Measurements from ENCODE around the gene MMRN2. TPM values are rescaled to one million over a fixed set of nuclear protein-coding genes. Genes with fewer than 3 reads are reported as not detected.

The MMRN2 gene
- total RNA-seq, 2 experiments from 2014 or later = not detected

GRCh38 chr10:86898511-86898910 lies 58.9 kb downstream of the MMRN2 start:
- Histone ChIP-seq H3K4me3 (ENCODE audit: low read depth, low read length, poor library complexity, severe bottlenecking) (no peak overlapping the region), H4K20me1 (ENCODE audit: insufficient read depth, low read length) (no peaks in the 10 kb centered on the region), H3K4me2 (ENCODE audit: low read length) (no peak overlapping the region), H3K79me2 (ENCODE audit: insufficient read depth, low read depth, low read length) (no peaks in the 10 kb centered on the region), H3K4me1 (ENCODE audit: insufficient read depth, low read length, poor library complexity, severe bottlenecking) (no peaks in the 10 kb centered on the region), H3K27ac (ENCODE audit: low read depth, low read length, poor library complexity, severe bottlenecking) (no peak overlapping the region), H3K9me2 (ENCODE audit: insufficient read depth, low read length) (no peaks in the 10 kb centered on the region), H3K36me3 (ENCODE audit: insufficient read depth, low read length) (no peaks in the 10 kb centered on the region), H3K9me3 (ENCODE audit: low read length) (no peaks in the 10 kb centered on the region), H2AFZ (ENCODE audit: low read length) (no peak overlapping the region)
- BruUV-seq (replicated peaks) = no TSS peak
- DNase-seq (ENCODE audit: low spot score) = no peak
- ChIA-PET POLR2A (no interaction called here), CTCF (ENCODE audit: unreplicated experiment) (no interaction called here)
- TF ChIP-seq, protein P1, sequence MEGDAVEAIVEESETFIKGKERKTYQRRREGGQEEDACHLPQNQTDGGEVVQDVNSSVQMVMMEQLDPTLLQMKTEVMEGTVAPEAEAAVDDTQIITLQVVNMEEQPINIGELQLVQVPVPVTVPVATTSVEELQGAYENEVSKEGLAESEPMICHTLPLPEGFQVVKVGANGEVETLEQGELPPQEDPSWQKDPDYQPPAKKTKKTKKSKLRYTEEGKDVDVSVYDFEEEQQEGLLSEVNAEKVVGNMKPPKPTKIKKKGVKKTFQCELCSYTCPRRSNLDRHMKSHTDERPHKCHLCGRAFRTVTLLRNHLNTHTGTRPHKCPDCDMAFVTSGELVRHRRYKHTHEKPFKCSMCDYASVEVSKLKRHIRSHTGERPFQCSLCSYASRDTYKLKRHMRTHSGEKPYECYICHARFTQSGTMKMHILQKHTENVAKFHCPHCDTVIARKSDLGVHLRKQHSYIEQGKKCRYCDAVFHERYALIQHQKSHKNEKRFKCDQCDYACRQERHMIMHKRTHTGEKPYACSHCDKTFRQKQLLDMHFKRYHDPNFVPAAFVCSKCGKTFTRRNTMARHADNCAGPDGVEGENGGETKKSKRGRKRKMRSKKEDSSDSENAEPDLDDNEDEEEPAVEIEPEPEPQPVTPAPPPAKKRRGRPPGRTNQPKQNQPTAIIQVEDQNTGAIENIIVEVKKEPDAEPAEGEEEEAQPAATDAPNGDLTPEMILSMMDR (conservative IDR thresholded peaks at IDR 0.05; ENCODE audit: low read length) = no peak
- TF ChIP-seq EZH2phosphoT487 (IDR thresholded peaks at IDR 0.05; ENCODE audit: borderline replicate concordance, low read depth, low read length) = no peak
- intact Hi-C loops (cut with micrococcal nuclease; ENCODE audit: unreplicated experiment) = loop anchor here (2.0 kb wide), 1 partner anchor 210 kb away; no protein-coding TSS in a partner anchor

GRCh38 chr10:86889997-86890396 lies 67.4 kb downstream of the MMRN2 start:
- H3K27ac ChIP-seq (ENCODE audit: low read depth, low read length, poor library complexity, severe bottlenecking) = no peak overlapping the region
- intact Hi-C loops (cut with micrococcal nuclease; ENCODE audit: unreplicated experiment) = no loop called here
- H3K4me1 ChIP-seq (ENCODE audit: insufficient read depth, low read length, poor library complexity, severe bottlenecking) = peaks cover 3% of the 10 kb centered on the region
- DNase-seq (ENCODE audit: low spot score) = no peak
- H3K36me3 ChIP-seq (ENCODE audit: insufficient read depth, low read length) = no peaks in the 10 kb centered on the region
- no peaks in the 10 kb centered on the region for H4K20me1 ChIP-seq (ENCODE audit: insufficient read depth, low read length)
- ChIA-PET CTCF (ENCODE audit: unreplicated experiment) (no interaction called here), POLR2A (interaction anchor here (0.7 to 1.2 kb wide), 2 partner anchors 8 to 157 kb away, joined by 3 read pairs; no protein-coding TSS in a partner anchor)
- no TSS peak for BruUV-seq (replicated peaks)
- no peaks in the 10 kb centered on the region; the same call in 1 of the 2 replicates for H3K9me3 ChIP-seq (ENCODE audit: low read length)
- no peak for TF ChIP-seq EZH2phosphoT487 (IDR thresholded peaks at IDR 0.05; ENCODE audit: borderline replicate concordance, low read depth, low read length)
- TF ChIP-seq, protein P1 (conservative IDR thresholded peaks at IDR 0.05; ENCODE audit: low read length) = no peak
- H3K4me2 ChIP-seq (ENCODE audit: low read length) = no peak overlapping the region
- no peaks in the 10 kb centered on the region for H3K9me2 ChIP-seq (ENCODE audit: insufficient read depth, low read length)
- no peak overlapping the region for H2AFZ ChIP-seq (ENCODE audit: low read length)
- H3K79me2 ChIP-seq (ENCODE audit: insufficient read depth, low read depth, low read length) = no peaks in the 10 kb centered on the region
- H3K4me3 ChIP-seq (ENCODE audit: low read depth, low read length, poor library complexity, severe bottlenecking) = no peak overlapping the region

DNA sequence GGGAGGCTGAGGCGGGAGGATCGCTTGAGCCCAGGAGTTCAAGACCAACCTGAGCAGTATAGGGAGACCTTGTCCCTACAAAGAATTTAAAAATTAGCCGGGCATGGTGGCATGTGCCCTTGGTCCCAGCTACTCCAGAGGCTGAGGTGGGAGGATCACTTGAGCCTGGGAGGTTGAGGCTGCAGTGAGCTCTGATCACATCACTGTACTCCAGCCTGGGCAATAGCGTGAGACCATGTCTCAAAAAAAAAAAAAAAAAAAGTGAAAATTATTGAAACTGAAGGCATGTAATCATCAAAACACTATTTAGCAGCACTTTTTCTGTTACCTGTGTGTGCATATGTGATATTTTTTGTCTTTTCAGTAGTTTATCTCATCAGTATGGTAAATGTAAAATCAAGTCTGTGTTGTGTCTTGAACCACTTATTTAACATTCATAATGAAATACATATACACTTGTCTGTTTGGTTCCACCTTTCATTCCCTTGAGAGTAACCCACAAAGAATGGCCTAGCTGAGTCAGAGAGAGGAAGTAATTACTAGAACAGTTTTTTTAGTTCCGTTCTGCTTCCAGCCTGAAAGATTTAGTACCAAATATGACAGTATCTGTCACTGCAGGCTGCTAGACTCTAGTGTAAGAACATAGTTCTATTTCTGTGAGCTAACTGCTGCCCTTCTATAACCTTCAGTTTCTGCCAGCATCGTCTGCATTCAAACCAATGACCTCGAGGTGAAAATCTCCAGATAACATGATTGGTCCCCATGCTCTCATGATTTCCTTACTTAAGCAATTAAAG lies 68.6 kb downstream of the MMRN2 start:
- no peaks in the 10 kb centered on the region for H3K9me2 ChIP-seq (ENCODE audit: insufficient read depth, low read length)
- DNase-seq (ENCODE audit: low spot score) = peak; percentile 14
- H3K4me3 ChIP-seq (ENCODE audit: low read depth, low read length, poor library complexity, severe bottlenecking) = no peak overlapping the region
- H3K36me3 ChIP-seq (ENCODE audit: insufficient read depth, low read length) = no peaks in the 10 kb centered on the region
- no peak for TF ChIP-seq EZH2phosphoT487 (IDR thresholded peaks at IDR 0.05; ENCODE audit: borderline replicate concordance, low read depth, low read length)
- TF ChIP-seq, protein P1 (conservative IDR thresholded peaks at IDR 0.05; ENCODE audit: low read length) = no peak
- CTCF ChIA-PET (ENCODE audit: unreplicated experiment) = no interaction called here
- H3K9me3 ChIP-seq (ENCODE audit: low read length) = no peaks in the 10 kb centered on the region; the same call in 1 of the 2 replicates
- no peak overlapping the region for H3K27ac ChIP-seq (ENCODE audit: low read depth, low read length, poor library complexity, severe bottlenecking)
- intact Hi-C loops (cut with micrococcal nuclease; ENCODE audit: unreplicated experiment) = no loop called here
- no TSS peak for BruUV-seq (replicated peaks)
- POLR2A ChIA-PET = interaction anchor here (0.7 to 1.0 kb wide), 3 partner anchors 8 to 877 kb away, joined by 3 to 8 read pairs (median 4); no protein-coding TSS in a partner anchor
- no peak overlapping the region for H2AFZ ChIP-seq (ENCODE audit: low read length)
- no peak overlapping the region for H3K4me2 ChIP-seq (ENCODE audit: low read length)
- peaks cover 3% of the 10 kb centered on the region for H3K4me1 ChIP-seq (ENCODE audit: insufficient read depth, low read length, poor library complexity, severe bottlenecking)
- no peaks in the 10 kb centered on the region for H4K20me1 ChIP-seq (ENCODE audit: insufficient read depth, low read length)
- H3K79me2 ChIP-seq (ENCODE audit: insufficient read depth, low read depth, low read length) = no peaks in the 10 kb centered on the region

Measured in OCI-LY7 (cell line).